ENCODE measurements around the gene CSPG5. TPM values are rescaled to one million over a fixed set of nuclear protein-coding genes. Genes with fewer than 3 reads are reported as not detected.

CSPG5 gene
- total and polyA plus RNA-seq, 2 donors from 2014 or later, result 0.16 to 0.67 TPM

DNA sequence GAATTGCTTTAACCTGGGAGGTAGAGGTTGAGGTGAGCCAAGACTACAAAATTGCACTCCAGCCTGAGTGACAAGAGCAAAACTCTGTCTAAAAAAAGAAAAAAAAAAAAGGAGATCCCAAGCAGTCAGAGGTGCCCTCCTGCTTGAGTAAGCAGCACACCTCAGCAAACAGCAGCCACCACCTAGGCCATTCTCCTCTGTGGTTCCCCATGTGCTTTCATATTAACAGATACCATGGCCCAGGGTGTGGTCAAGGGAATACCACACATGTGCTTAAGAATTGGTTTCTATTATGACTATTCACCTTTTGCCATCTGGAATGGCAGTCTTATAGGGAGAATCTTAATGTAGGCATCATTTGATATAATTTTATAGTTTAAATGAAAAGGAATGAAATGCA is 24.7 kb upstream of the CSPG5 start:
- no peak overlapping the region for H3K27ac ChIP-seq (ENCODE audit: low read depth in 2 of 2, low read length in 2 of 2)
- H3K36me3 ChIP-seq (ENCODE audit: control insufficient read depth in 2 of 3, insufficient read depth in 3 of 3, low read length in 3 of 3), result peaks cover 5 to 30% (median 6%) of the 10 kb centered on the region in 3 donors
- no peak for DNase-seq
- TF ChIP-seq, protein P1, sequence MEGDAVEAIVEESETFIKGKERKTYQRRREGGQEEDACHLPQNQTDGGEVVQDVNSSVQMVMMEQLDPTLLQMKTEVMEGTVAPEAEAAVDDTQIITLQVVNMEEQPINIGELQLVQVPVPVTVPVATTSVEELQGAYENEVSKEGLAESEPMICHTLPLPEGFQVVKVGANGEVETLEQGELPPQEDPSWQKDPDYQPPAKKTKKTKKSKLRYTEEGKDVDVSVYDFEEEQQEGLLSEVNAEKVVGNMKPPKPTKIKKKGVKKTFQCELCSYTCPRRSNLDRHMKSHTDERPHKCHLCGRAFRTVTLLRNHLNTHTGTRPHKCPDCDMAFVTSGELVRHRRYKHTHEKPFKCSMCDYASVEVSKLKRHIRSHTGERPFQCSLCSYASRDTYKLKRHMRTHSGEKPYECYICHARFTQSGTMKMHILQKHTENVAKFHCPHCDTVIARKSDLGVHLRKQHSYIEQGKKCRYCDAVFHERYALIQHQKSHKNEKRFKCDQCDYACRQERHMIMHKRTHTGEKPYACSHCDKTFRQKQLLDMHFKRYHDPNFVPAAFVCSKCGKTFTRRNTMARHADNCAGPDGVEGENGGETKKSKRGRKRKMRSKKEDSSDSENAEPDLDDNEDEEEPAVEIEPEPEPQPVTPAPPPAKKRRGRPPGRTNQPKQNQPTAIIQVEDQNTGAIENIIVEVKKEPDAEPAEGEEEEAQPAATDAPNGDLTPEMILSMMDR (IDR thresholded peaks at IDR 0.05; ENCODE audit: borderline replicate concordance, extremely low read depth, insufficient read depth), result no peak
- no peaks in the 10 kb centered on the region for H3K9me3 ChIP-seq (ENCODE audit: control insufficient read depth in 2 of 3, insufficient read depth in 1 of 3, low read length in 3 of 3)
- no peaks in the 10 kb centered on the region for H3K27me3 ChIP-seq (ENCODE audit: control insufficient read depth, insufficient read depth, low read length)
- H3K4me1 ChIP-seq (ENCODE audit: control insufficient read depth in 2 of 3, insufficient read depth in 2 of 3, low read depth in 1 of 3, low read length in 3 of 3), result no peaks in the 10 kb centered on the region
- FAIRE-seq, result no peak
- H3K9ac ChIP-seq (ENCODE audit: low read length in 3 of 3), result no peak overlapping the region
- intact Hi-C loops (cut with DNase I), result no loop called here
- no peak overlapping the region for H3K4me3 ChIP-seq (ENCODE audit: low read length in 3 of 3)

DNA sequence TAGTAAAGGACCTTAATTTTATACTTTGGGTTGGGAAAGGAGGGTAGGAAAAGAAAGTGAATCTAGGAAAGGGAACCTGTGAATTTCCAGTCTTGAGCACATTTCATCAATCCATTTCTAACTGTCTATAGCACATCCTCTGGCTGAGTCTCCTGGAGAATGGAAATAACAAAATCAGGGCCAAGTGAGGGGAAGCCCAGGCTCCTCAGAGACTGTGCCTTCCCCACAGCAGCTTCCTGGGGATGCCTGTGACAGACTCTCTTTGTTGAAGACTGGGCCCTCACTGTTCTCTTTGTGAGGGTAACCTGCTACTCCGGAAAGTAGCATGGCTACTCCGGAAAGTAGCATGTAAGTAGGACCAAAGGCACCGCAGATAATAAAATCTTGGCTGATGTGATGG is 22.6 kb upstream of the CSPG5 start:
- FAIRE-seq (no peak), DNase-seq (no peak)
- Histone ChIP-seq H3K4me1 (ENCODE audit: control insufficient read depth in 2 of 3, insufficient read depth in 2 of 3, low read depth in 1 of 3, low read length in 3 of 3) (no peaks in the 10 kb centered on the region), H3K9me3 (ENCODE audit: control insufficient read depth in 2 of 3, insufficient read depth in 1 of 3, low read length in 3 of 3) (no peaks in the 10 kb centered on the region), H3K4me3 (ENCODE audit: low read length in 3 of 3) (no peak overlapping the region), H3K36me3 (ENCODE audit: control insufficient read depth in 2 of 3, insufficient read depth in 3 of 3, low read length in 3 of 3) (peaks cover 4 to 26% (median 7%) of the 10 kb centered on the region in 3 donors), H3K9ac (ENCODE audit: low read length in 3 of 3) (no peak overlapping the region), H3K27me3 (ENCODE audit: control insufficient read depth, insufficient read depth, low read length) (no peaks in the 10 kb centered on the region), H3K27ac (ENCODE audit: low read depth in 2 of 2, low read length in 2 of 2) (no peak overlapping the region)
- intact Hi-C loops (cut with DNase I), result no loop called here
- TF ChIP-seq, protein P1 (IDR thresholded peaks at IDR 0.05; ENCODE audit: borderline replicate concordance, extremely low read depth, insufficient read depth), result no peak

DNA sequence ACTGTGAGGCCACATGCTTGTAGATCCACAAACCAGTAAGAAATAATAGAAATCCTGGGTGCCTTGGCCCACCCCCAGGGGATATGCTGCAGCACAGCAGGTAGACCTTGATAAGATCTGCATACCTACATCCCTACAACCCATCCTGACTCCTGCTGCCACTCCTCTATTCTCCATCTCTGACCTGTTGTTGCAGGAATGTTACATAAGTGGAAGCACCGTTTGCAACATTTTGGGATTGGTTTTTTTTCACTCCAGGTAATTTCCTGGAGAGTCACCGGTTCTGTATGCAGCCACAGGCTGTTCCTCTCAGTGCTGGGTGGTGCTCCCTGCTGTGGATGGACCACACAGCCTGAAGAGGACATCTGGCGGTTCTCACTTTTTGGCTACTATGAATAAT is 16.1 kb upstream of the CSPG5 start:
- no peaks in the 10 kb centered on the region for H3K27me3 ChIP-seq (ENCODE audit: control insufficient read depth, insufficient read depth, low read length)
- intact Hi-C loops (cut with DNase I), result no loop called here
- no peaks in the 10 kb centered on the region for H3K4me1 ChIP-seq (ENCODE audit: control insufficient read depth in 2 of 3, insufficient read depth in 2 of 3, low read depth in 1 of 3, low read length in 3 of 3)
- DNase-seq (no peak), FAIRE-seq (no peak)
- H3K9ac ChIP-seq (ENCODE audit: low read length in 3 of 3), result no peak overlapping the region
- no peak overlapping the region for H3K27ac ChIP-seq (ENCODE audit: low read depth in 2 of 2, low read length in 2 of 2)
- H3K4me3 ChIP-seq (ENCODE audit: low read length in 3 of 3), result no peak overlapping the region
- TF ChIP-seq, protein P1 (IDR thresholded peaks at IDR 0.05; ENCODE audit: borderline replicate concordance, extremely low read depth, insufficient read depth), result no peak
- H3K36me3 ChIP-seq (ENCODE audit: control insufficient read depth in 2 of 3, insufficient read depth in 3 of 3, low read length in 3 of 3), result peaks cover 2 to 18% (median 14%) of the 10 kb centered on the region in 3 donors
- H3K9me3 ChIP-seq (ENCODE audit: control insufficient read depth in 2 of 3, insufficient read depth in 1 of 3, low read length in 3 of 3), result no peaks in the 10 kb centered on the region
